Measurements from ENCODE around the gene HIF3A.

GRCh38 chr19:46330319-46330918 is 33.6 kb downstream of the HIF3A start:
- TF ChIP-seq CTCF (IDR thresholded peaks at IDR 0.05; ENCODE audit: low read length): no peak
- TF ChIP-seq EZH2 (optimal IDR thresholded peaks at IDR 0.05; ENCODE audit: low read depth, low read length): no peak
